GM10266 (cell line): ENCODE data around the gene NRROS.
A peak's percentile ranks its signal among the peaks of the same experiment; 100 is the strongest.

Experiments
- DNase-seq: peaks from one replicate; pipeline ENCODE4 v3.0.0; 2012; ENCODE audit errors: extremely low spot score
- CTCF ChIP-seq: IDR thresholded peaks from 2 replicates; pipeline ENCODE4 v1.5.1; 2012; ENCODE audit warnings: mild to moderate bottlenecking, low read depth; ENCODE audit not compliant: control insufficient read depth, insufficient read depth; ENCODE audit errors: missing control alignments

The NRROS gene

DNA sequence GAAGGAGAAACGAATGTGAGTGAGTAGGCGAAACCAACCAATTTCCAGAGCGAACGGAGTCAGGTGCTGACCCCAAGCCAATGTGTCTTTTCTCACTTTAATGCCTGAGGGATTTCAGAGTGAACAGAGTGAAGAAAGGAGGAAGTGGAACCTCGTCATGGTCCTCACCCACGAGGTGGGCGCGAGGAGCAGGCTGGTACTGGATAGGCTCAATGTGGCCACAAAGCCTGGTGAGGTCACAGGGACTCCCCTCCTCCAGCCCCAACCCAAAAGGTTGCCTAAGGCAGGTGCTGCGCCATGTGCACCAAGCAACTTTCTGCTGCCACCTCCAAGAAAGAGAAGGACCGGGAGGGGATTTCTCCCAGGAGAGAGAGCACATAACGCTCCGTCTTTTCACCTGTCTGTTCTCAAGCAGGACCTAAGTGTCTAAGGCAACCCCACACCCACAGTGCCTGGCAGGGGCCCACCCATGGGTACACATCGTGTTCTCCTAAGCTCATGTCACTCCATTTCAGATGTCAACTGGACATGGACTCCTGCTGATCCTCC, 3.8 kb downstream of the NRROS start:
- no peak for TF ChIP-seq CTCF
- peak; percentile 92 for DNase-seq

GRCh38 chr3:196643761-196644160, 4.3 kb downstream of the NRROS start:
- TF ChIP-seq CTCF, result no peak
- DNase-seq, result no peak

GRCh38 chr3:196645096-196645495, 5.6 kb downstream of the NRROS start:
- no peak for DNase-seq
- TF ChIP-seq CTCF, result no peak

DNA sequence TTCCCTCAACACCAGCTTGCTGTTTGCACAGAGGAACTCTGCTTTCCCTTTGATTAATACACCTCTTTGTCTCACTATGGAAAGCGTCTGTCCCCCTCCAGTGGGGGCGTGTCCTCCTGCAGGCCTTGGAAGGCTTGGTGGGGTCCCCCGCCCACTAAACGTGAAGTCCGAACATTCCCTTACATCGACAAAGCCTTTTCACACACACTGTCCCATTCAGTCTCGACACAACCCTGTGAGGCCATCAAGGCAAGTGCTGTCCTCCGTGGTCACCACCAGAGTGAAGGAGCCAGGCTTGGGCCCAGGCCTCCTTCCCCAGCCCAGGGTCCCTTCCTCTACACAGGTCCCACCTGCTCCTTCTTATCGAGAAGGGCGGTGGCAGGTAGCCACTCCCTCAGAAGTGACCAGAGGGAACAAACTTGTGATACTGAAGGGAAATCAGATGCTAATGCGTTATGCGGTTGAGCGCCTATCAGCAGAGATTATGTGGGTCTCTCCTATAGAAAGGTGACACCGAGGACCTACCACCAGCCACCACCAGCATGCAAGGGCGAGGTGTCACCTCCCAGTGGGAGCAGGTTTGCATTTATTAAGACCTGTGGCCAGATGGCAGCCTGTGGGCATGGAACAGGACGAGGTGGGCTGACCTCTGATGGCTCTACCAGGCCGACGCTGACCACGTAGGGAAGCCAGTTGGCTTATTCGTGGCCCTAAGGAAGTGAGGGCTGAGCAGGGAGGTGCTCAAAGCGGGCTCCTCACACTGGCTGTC, 6.6 kb downstream of the NRROS start:
- TF ChIP-seq CTCF, result no peak
- DNase-seq, result no peak

- DNase-seq, result no peak
- TF ChIP-seq CTCF, result no peak
These were observed 7.2 kb downstream of the NRROS start for GRCh38 chr3:196646666-196647216.

GRCh38 chr3:196650740-196651311, 11.3 kb downstream of the NRROS start:
- no peak for TF ChIP-seq CTCF
- DNase-seq, result no peak

GRCh38 chr3:196651819-196652218, 12.3 kb downstream of the NRROS start:
- TF ChIP-seq CTCF, result no peak
- DNase-seq, result no peak
